Measurements from ENCODE around the gene CST7. TPM values are rescaled to one million over a fixed set of nuclear protein-coding genes. Genes with fewer than 3 reads are reported as not detected.
"Not testable (repeated sequence)": the region's sequence is repeated elsewhere in the genome, so short reads cannot be mapped to it uniquely, and the experiment has no call there.

CST7 gene
- not detected in 2 replicates for total RNA-seq (2014; rRNA removed; shearing (Covaris generic))
- polyA plus RNA-seq (2014; cell fraction: nucleus; rRNA removed) = not detected in 2 replicates

- DNase-seq (ENCODE audit: extremely low read depth, low read depth) = no peak
These were observed at the start of gene CST7 for GRCh38 chr20:24948939-24949679. Gene CST7, plus strand, starts transcription at chr20:24949269. Its CDS starts 237 bp downstream, at chr20:24949506.

- no peak for DNase-seq (ENCODE audit: extremely low read depth, low read depth)
These were observed 42.3 kb upstream of the CST7 start for GRCh38 chr20:24906806-24907205.

- DNase-seq (ENCODE audit: extremely low read depth, low read depth) = no peak
These were observed 40.4 kb upstream of the CST7 start for GRCh38 chr20:24908642-24909041.

- DNase-seq (ENCODE audit: extremely low read depth, low read depth) = no peak
These were observed 39.8 kb upstream of the CST7 start for GRCh38 chr20:24909086-24909780.

GRCh38 chr20:24909861-24910260 lies 39.2 kb upstream of the CST7 start:
- no peak for DNase-seq (ENCODE audit: extremely low read depth, low read depth)

- DNase-seq (ENCODE audit: extremely low read depth, low read depth) = no peak
These were observed 38.6 kb upstream of the CST7 start for GRCh38 chr20:24910461-24910860.

GRCh38 chr20:24911461-24911860 lies 37.6 kb upstream of the CST7 start:
- no peak for DNase-seq (ENCODE audit: extremely low read depth, low read depth)

- no peak for DNase-seq (ENCODE audit: extremely low read depth, low read depth)
These were observed 36.5 kb upstream of the CST7 start for GRCh38 chr20:24912397-24913075.

GRCh38 chr20:24913076-24913628 lies 35.9 kb upstream of the CST7 start:
- no peak for DNase-seq (ENCODE audit: extremely low read depth, low read depth)

- no peak for DNase-seq (ENCODE audit: extremely low read depth, low read depth)
These were observed 34.5 kb upstream of the CST7 start for GRCh38 chr20:24914388-24915241.

GRCh38 chr20:24915440-24915839 lies 33.6 kb upstream of the CST7 start:
- no peak for DNase-seq (ENCODE audit: extremely low read depth, low read depth)

GRCh38 chr20:24915892-24916291 lies 33.2 kb upstream of the CST7 start:
- no peak for DNase-seq (ENCODE audit: extremely low read depth, low read depth)

GRCh38 chr20:24916412-24916811 lies 32.7 kb upstream of the CST7 start:
- no peak for DNase-seq (ENCODE audit: extremely low read depth, low read depth)

- no peak for DNase-seq (ENCODE audit: extremely low read depth, low read depth)
These were observed 32.0 kb upstream of the CST7 start for GRCh38 chr20:24917056-24917455.

- peak; percentile 53 for DNase-seq (ENCODE audit: extremely low read depth, low read depth)
These were observed 31.1 kb upstream of the CST7 start for GRCh38 chr20:24917797-24918578.

- DNase-seq (ENCODE audit: extremely low read depth, low read depth) = no peak
These were observed 30.2 kb upstream of the CST7 start for GRCh38 chr20:24918579-24919566.

- DNase-seq (ENCODE audit: extremely low read depth, low read depth) = not testable (repeated sequence)
These were observed 29.4 kb upstream of the CST7 start for GRCh38 chr20:24919665-24920064.

- not testable (repeated sequence) for DNase-seq (ENCODE audit: extremely low read depth, low read depth)
These were observed 28.4 kb upstream of the CST7 start for GRCh38 chr20:24920706-24921105.

Data from NCI-H460 (cell line).